RWPE1 (cell line): Measurements from ENCODE around the gene CTNNA3.

Source experiments
- CTCF ChIA-PET: fragments of 350-600 bp; sonication (Branson Sonifier 250); formaldehyde crosslinking; extraction: SDS; loops from one replicate; lab custom pipeline; 2021; lab: Yijun Ruan, JAX
- POLR2A ChIA-PET: fragments of 400-600 bp; formaldehyde crosslinking; extraction: SDS; loops from one replicate; lab custom pipeline; 2020; ENCODE audit warnings: antibody characterized with exemption; ENCODE audit not compliant: low non-redundant PET; lab: Yijun Ruan, JAX
- DNase-seq: peaks from one replicate; pipeline ENCODE4 v3.0.0; 2012; ENCODE audit warnings: low spot score
- H3K27ac ChIP-seq: fragments of 450-650 bp; 2 replicates; pipeline ENCODE4 v1.5.1; 2017
- CTCF ChIP-seq: fragments of 450-650 bp; conservative IDR thresholded peaks from 2 replicates; pipeline ENCODE4 v1.5.1; 2017; ENCODE audit warnings: low read depth, mild to moderate bottlenecking

The CTNNA3 gene

GRCh38 chr10:66671064-66671463, 1024.9 kb downstream of the CTNNA3 start:
- DNase-seq: no peak
- POLR2A ChIA-PET: no interaction called here
- CTCF ChIA-PET: interaction anchor here (0.7 kb wide), 1 partner anchor 379 kb away, joined by 3 read pairs; no protein-coding TSS in a partner anchor
- no peak for TF ChIP-seq CTCF
- H3K27ac ChIP-seq: no peak overlapping the region

GRCh38 chr10:66656499-66656898, 1039.5 kb downstream of the CTNNA3 start:
- CTCF ChIA-PET: interaction anchor here (0.7 to 0.8 kb wide), 2 partner anchors 10 to 22 kb away, joined by 3 to 4 read pairs; no protein-coding TSS in a partner anchor
- no peak for DNase-seq
- POLR2A ChIA-PET: no interaction called here

GRCh38 chr10:66654861-66655260, 1041.1 kb downstream of the CTNNA3 start:
- POLR2A ChIA-PET: no interaction called here
- DNase-seq: no peak
- CTCF ChIA-PET: no interaction called here
- H3K27ac ChIP-seq: no peak overlapping the region
- TF ChIP-seq CTCF: no peak

More at GRCh38 chr10:66656499-66656898, 1039.5 kb downstream of the CTNNA3 start:
- H3K27ac ChIP-seq: no peak overlapping the region
- no peak for TF ChIP-seq CTCF

- POLR2A ChIA-PET: no interaction called here
- CTCF ChIA-PET: interaction anchor here (0.6 kb wide), 1 partner anchor 876 kb away, joined by 3 read pairs; no protein-coding TSS in a partner anchor
- DNase-seq: no peak
- no peak for TF ChIP-seq CTCF
- H3K27ac ChIP-seq: no peak overlapping the region
These were observed 1044.5 kb downstream of the CTNNA3 start for GRCh38 chr10:66651308-66652082.

- CTCF ChIA-PET: interaction anchor here (0.6 kb wide), 1 partner anchor 96 kb away, joined by 5 read pairs; no protein-coding TSS in a partner anchor
- no peak overlapping the region for H3K27ac ChIP-seq
- TF ChIP-seq CTCF: no peak
- POLR2A ChIA-PET: no interaction called here
- DNase-seq: no peak
These were observed 1046.4 kb downstream of the CTNNA3 start for GRCh38 chr10:66649626-66650025.

- no peak for DNase-seq
- ChIA-PET POLR2A (no interaction called here), CTCF (interaction anchor here (0.6 kb wide), 1 partner anchor 177 kb away, joined by 5 read pairs; no protein-coding TSS in a partner anchor)
- TF ChIP-seq CTCF: no peak
- H3K27ac ChIP-seq: no peak overlapping the region
These were observed 1053.8 kb downstream of the CTNNA3 start for GRCh38 chr10:66642217-66642616.
